GM18526 (cell line): ENCODE measurements around the gene CAPN2.
A peak's percentile ranks its signal among the peaks of the same experiment; 100 is the strongest.

ENCODE experiments used
- POLR2A ChIP-seq: IDR thresholded peaks from 3 replicates; pipeline ENCODE4 v1.6.1; 2011; ENCODE audit not compliant: insufficient read length; ENCODE audit errors: extremely low read depth

Gene CAPN2

DNA sequence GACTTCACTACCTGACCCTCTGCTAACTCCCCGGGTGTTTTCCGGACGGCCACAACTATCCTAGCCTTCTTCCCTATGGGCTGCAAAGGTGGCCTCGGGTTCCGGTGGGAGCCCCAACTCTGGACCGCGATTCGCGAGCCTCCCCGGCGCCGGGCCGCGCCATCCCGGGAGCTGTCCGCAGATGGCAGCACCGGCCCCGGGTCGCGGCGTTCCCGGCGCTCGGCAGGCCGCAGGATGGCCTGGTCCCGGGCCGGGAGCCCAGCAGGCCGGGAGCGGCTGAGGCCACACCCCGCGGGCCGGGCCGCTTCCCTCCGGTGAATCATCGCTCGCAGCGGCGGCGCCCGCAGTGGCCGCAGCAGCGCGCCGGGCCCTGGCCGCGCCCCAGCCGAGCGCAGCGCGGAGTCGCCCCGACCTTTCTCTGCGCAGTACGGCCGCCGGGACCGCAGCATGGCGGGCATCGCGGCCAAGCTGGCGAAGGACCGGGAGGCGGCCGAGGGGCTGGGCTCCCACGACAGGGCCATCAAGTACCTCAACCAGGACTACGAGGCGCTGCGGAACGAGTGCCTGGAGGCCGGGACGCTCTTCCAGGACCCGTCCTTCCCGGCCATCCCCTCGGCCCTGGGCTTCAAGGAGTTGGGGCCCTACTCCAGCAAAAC, at the start of gene CAPN2:
TSS of gene CAPN2 (plus strand) at position 346 of the 656 bp plus-strand sequence. CDS start at position 448, 102 bp downstream.
- TF ChIP-seq POLR2A: peak; percentile 44

- no peak for TF ChIP-seq POLR2A
Observed at GRCh38 chr1:223662943-223663342, 49.4 kb upstream of the CAPN2 start.

DNA sequence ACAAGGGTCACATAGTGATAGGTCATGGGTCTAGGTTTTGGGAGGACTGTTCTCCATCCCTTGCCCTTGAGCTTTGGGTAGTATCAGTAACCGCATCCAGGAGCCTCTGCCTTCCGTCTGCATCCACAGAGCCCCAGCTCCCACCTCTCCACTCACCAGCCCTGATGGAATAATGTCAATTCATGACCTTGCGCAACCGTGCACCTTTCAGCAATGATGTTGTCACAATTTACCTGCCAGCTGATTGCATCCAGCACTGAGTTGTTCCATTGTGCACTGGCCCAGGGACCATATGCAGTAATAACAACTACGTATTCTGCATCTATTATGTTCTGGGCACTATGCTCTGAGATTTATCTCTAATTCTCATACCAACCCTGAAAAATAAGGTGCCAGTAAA, 48.2 kb upstream of the CAPN2 start:
- no peak for TF ChIP-seq POLR2A

GRCh38 chr1:223665592-223666312, 46.6 kb upstream of the CAPN2 start, which contains the start of gene CAPN8:
Gene CAPN8, minus strand, starts transcription at chr1:223665701. Its CDS starts 55 bp downstream, at chr1:223665646.
- no peak for TF ChIP-seq POLR2A

DNA sequence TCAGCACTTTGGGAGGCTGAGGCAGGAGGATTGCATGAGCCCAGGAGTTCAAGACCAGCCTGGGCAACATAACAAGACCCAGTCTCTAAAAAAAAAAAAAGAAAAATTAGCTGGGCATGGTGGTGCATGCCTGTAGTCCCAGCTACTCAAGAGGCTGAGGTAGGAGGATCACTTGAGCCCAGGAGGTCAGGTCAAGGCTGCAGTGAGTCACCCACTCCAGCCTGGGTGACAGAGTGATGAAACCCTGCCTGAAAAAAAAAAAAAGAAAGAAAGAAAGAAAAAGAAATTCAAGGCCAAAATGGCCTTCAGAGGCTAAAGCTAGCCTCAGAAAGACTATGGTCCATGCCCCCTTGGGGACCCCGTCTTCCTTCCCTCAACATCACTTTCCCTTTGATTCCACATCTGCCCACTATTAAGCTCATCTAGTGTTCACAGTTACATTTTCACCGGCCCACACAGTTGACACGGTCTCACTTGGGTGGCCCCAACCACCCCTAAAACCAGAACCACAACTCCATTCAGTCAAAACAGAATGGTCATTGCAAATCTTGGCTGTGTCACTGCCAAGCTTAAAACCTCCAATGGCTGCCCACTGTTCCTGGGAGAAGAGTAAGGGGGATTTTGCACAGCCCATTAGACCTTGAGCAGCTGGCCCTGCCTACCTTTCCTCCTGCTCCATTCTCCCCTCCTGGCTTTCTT, 44.7 kb upstream of the CAPN2 start:
- TF ChIP-seq POLR2A: no peak

GRCh38 chr1:223669003-223669795, 43.1 kb upstream of the CAPN2 start:
- no peak for TF ChIP-seq POLR2A

GRCh38 chr1:223670458-223671159, 41.7 kb upstream of the CAPN2 start:
- TF ChIP-seq POLR2A: no peak

- TF ChIP-seq POLR2A: no peak
Observed at GRCh38 chr1:223674119-223674890, 38.0 kb upstream of the CAPN2 start.

DNA sequence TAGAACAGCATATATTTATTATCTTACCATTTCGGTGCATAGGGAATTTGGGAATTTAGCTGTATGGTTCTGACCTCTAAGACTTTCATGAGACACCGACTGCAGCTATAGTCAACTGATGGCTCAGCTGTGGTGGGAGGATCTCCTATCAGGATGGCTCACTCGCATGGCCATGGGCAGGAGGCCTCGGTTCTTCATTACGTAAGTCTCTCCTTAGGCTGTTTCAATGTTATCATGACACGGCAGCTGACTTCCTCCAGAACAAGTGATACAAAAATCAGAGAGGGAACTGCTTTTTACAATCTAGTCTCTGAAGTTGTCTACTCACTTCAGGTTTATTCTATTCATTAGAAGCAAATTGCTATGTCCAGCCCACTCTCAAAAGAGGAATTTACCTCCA, 33.5 kb upstream of the CAPN2 start:
- no peak for TF ChIP-seq POLR2A

DNA sequence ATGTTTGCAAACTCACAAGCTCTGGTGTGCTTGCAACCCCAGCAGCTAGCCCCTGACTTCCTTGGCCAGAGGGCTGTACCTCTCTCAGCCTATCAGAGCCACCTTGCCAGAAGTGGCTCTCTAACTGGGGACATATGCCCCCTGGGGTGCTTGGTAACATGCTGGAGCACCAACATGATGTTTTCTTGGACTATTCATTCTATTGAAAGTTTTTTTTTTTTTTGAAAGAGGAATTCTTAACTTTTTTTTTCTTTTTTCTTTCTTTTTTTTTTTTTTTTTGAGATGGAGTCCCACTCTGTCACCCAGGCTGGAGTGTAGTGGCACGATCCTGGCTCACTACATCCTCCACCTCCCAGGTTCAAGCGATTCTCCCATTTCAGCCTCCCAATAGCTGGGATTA, 32.2 kb upstream of the CAPN2 start:
- TF ChIP-seq POLR2A: no peak

GRCh38 chr1:223682502-223682901, 29.8 kb upstream of the CAPN2 start:
- TF ChIP-seq POLR2A: no peak

- no peak for TF ChIP-seq POLR2A
Observed at GRCh38 chr1:223683586-223684487, 28.5 kb upstream of the CAPN2 start.

DNA sequence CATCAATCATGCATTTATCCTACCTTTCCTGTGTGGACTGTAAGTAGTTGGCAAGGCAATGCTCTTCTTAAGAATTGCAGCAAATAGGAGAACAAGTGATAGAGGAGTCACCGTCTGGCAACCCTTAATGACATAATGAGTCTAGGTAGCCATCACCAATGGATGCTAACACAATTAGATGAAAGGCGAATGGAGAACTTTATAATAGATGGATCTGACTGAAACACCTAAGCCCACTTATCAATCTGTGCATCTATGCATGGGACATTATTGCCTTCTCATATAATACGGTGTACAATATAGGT, 27.9 kb upstream of the CAPN2 start:
- no peak for TF ChIP-seq POLR2A

DNA sequence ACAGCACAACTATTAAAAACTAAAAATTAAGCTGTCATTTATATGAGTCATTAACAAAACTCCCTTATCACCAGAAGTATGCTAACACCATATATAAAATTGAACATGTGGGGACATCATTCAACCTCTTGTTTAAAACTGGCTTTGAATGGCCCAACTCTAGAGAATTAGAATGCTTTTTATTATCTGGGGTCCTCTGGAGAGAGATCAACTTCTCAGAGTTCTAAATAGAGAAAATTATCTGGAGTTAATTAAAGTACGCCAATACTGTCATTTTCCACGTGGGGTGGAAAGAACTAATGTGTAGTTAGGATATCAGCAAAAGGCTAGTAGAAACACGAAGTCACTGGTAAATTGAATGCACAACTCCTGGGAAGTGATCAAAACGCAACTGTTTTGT, 21.2 kb upstream of the CAPN2 start:
- no peak for TF ChIP-seq POLR2A
